Esophagus squamous epithelium (tissue), 4 donors: ENCODE data around the gene LINC00237.

Experiments
- CTCF ChIP-seq, 6 experiments: fragments of 450-650 bp in 4 of 6; fragments of 200-600 bp in 2 of 6; sonication (generic) in 2 of 6; IDR thresholded peaks; one replicate each; pipeline ENCODE4 v1.5.1; 2016 to 2019; ENCODE audit warnings: antibody characterized with exemption in 6 of 6, mild to moderate bottlenecking in 4 of 6, moderate library complexity in 4 of 6
- POLR2A ChIP-seq, 4 donors: fragments of 450-650 bp; IDR thresholded peaks; one replicate each; pipeline ENCODE4 v1.6.1; 2017; ENCODE audit warnings: antibody characterized with exemption in 4 of 4, mild to moderate bottlenecking in 4 of 4, moderate library complexity in 3 of 4

- TF ChIP-seq CTCF (IDR thresholded peaks at IDR 0.05) (no peak), POLR2A (IDR thresholded peaks at IDR 0.05) (no peak)
Measured at GRCh38 chr20:21076073-21076472, 30.1 kb downstream of the LINC00237 start.
